GM13977 (cell line): ENCODE results near the gene SOX5.

Source experiments
- DNase-seq: peaks from one replicate; pipeline ENCODE4 v3.0.0; 2012; ENCODE audit warnings: low spot score
- CTCF ChIP-seq: IDR thresholded peaks from 2 replicates; pipeline ENCODE4 v1.5.1; 2012; ENCODE audit warnings: mild to moderate bottlenecking, control low read depth; ENCODE audit not compliant: insufficient read depth; ENCODE audit errors: extremely low read depth, missing control alignments
- in situ Hi-C: fragments of 300-500 bp; cut with MboI; formaldehyde crosslinking; loops from one replicate; pipeline ENCODE4 v1.12.0; 2022; ENCODE audit warnings: low sequenced_read_pairs, low pct_unique_long_range_greater_than_20kb, mixed read lengths, inconsistent platforms; ENCODE audit not compliant: unreplicated experiment

SOX5 gene

GRCh38 chr12:23760495-23760894, 189.0 kb downstream of the SOX5 start:
- DNase-seq: no peak
- in situ Hi-C loops: no loop called here
- TF ChIP-seq CTCF: no peak

- no peak for DNase-seq
- in situ Hi-C loops: no loop called here
- TF ChIP-seq CTCF: no peak
Observed at GRCh38 chr12:23758608-23759007, 190.9 kb downstream of the SOX5 start.

GRCh38 chr12:23757541-23757962, 191.9 kb downstream of the SOX5 start:
- in situ Hi-C loops: no loop called here
- TF ChIP-seq CTCF: no peak
- no peak for DNase-seq

- no peak for TF ChIP-seq CTCF
- in situ Hi-C loops: no loop called here
- no peak for DNase-seq
Observed at GRCh38 chr12:23756416-23756815, 193.1 kb downstream of the SOX5 start.

GRCh38 chr12:23753628-23754365, 195.7 kb downstream of the SOX5 start:
- no peak for DNase-seq
- no peak for TF ChIP-seq CTCF
- in situ Hi-C loops: no loop called here

- in situ Hi-C loops: no loop called here
- DNase-seq: no peak
- no peak for TF ChIP-seq CTCF
Observed at GRCh38 chr12:23752245-23752644, 197.2 kb downstream of the SOX5 start.

- TF ChIP-seq CTCF: no peak
- in situ Hi-C loops: no loop called here
- no peak for DNase-seq
Observed at GRCh38 chr12:23751641-23752040, 197.8 kb downstream of the SOX5 start.
